HG03103 (cell line): ENCODE data around the gene RPUSD3.

Experiments used
- ATAC-seq: cut with Tn5 transposase; IDR thresholded peaks from one replicate; pipeline ENCODE4 v1.9.1; 2021; ENCODE audit warnings: low read depth; ENCODE audit not compliant: unreplicated experiment

Gene RPUSD3

DNA sequence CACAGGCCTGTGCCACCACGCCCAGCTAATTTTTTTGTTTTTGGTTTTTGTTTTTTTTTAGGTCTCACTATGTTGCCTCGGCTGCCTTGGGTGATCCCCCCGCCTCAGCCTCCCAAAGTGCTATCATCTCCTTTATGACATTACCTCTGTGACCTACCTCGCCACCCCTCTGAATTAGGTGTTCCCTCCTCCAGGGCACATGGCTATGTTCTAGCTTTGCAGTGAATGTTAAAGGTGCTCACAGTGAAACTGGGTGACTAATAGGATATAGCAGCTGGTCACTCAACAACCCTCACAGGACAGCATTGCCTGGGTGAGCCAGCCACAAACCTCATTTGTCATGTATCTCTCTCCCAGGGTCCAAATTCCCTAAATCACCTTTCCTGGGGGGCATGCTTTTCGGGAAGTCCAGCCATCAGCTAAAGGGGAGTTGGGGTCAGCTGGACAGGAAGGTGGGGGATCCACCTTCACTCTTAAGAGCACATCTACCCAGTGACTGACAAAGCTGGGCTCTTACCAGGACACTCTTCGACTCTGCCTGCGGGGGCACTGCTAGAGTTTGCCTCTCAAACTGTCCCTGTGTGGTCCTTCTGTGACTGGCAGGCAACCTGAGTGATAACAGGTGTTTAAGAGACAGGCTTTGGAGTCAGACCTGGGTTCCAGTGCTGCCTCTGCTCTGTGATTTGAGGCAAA lies 35.3 kb downstream of the RPUSD3 start:
- no peak for ATAC-seq

- no peak for ATAC-seq
Observed at GRCh38 chr3:9807981-9808344, 35.8 kb downstream of the RPUSD3 start.

- no peak for ATAC-seq
Observed at GRCh38 chr3:9806688-9807589, 36.9 kb downstream of the RPUSD3 start.

GRCh38 chr3:9806137-9806536 lies 37.7 kb downstream of the RPUSD3 start:
- no peak for ATAC-seq

GRCh38 chr3:9804996-9805395 lies 38.8 kb downstream of the RPUSD3 start:
- ATAC-seq: no peak

GRCh38 chr3:9803494-9803893 lies 40.3 kb downstream of the RPUSD3 start:
- no peak for ATAC-seq

GRCh38 chr3:9800529-9800928 lies 43.3 kb downstream of the RPUSD3 start:
- no peak for ATAC-seq

DNA sequence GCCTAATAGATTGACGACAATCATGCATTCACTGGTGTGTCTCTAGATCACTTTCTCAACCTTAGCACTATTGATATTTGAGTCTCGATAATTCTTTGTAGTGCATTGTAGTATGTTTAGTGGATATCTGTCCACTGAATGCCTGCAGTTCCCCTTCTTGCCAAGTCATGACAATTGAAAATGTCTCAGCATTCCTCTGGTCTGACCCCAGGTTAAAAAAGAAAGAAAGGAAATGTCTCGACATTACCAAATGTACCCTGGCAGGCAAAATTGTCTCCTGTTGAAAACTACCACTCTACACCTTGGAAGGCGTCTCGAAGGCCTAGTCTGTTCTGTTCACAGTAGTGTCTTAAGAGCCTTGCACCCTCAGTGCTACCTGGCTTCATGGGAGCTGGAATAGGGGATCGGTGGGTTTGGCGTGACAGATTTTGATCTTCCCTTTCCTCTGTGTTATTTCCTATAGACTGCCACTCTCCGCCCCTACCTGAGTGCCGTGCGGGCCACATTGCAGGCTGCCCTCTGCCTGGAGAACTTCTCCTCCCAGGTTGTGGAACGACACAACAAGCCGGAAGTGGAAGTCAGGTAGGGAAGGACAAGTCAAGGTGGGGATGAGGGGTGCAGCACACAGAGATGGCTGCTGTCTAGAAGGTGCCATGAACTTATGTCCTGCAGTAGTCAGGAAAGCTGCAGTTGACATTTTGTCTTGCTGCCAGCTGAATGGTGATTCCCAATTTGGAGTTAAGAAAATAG lies 46.4 kb downstream of the RPUSD3 start:
- ATAC-seq: no peak

DNA sequence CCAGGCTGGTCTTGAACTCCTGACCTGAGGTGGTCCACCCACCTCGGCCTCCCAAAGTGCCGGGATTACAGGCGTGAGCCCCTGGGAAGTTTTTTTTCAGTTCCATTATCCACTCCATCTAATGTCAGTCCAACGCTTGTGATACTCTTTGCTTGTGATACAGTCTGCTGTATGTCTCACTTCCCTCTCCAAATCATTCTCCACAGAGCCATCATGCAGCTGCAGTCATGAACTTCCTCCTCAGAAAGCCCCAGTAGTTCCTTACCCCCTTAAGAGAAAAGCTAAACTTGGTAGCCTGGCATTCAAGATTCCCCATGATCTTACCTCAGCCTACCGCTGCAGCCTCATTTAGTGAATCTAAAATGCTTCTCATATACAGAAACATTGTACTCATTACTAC lies 48.6 kb downstream of the RPUSD3 start:
- ATAC-seq: no peak

DNA sequence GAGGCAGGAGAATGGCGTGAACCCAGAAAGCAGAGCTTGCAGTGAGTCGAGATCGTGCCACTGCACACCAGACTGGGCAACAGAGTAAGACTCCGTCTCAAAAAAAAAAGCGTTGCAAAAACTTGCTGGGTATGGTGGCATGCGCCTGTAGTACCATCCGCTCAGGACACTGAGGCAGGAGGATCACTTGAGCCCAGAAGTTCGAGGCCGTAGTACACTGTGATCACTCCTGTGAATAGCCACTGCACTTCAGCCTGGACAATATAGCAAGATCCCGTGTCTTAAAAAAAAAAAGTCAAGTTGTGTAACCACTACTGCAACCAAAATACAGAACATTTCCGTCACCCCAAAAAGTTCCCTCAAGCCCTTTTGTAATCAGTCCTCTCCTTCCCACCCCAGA lies 49.4 kb downstream of the RPUSD3 start:
- no peak for ATAC-seq

DNA sequence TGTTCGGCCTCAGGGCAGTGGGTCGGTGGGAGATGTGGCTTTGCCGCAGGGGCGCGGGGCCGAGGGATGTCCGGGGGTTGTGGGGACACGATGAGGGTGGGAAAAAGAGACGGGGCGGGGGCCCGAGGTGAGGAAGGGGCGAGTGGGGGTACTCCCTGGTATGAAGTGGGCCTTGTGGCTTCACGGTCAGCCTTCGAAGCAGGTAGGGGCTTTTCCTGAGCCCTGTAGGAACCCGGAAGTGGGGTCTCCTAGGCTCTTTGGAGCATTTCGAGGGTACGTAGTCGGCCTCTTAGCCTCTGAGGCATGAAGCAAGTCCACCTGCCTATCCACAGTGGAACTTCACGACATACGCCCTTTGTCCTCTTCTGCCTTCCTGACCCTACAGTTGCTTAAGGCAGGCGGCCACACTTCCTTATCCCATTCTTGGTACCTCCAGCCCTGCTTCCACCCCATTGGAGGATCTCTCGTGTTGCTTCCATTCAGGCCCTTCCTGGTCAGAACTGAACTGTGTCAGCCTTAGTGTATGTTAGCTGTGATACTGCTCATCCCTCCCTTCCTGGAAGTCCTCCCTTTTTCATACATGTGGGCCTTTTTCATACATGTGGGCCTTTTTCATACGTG lies 50.5 kb downstream of the RPUSD3 start:
- no peak for ATAC-seq

DNA sequence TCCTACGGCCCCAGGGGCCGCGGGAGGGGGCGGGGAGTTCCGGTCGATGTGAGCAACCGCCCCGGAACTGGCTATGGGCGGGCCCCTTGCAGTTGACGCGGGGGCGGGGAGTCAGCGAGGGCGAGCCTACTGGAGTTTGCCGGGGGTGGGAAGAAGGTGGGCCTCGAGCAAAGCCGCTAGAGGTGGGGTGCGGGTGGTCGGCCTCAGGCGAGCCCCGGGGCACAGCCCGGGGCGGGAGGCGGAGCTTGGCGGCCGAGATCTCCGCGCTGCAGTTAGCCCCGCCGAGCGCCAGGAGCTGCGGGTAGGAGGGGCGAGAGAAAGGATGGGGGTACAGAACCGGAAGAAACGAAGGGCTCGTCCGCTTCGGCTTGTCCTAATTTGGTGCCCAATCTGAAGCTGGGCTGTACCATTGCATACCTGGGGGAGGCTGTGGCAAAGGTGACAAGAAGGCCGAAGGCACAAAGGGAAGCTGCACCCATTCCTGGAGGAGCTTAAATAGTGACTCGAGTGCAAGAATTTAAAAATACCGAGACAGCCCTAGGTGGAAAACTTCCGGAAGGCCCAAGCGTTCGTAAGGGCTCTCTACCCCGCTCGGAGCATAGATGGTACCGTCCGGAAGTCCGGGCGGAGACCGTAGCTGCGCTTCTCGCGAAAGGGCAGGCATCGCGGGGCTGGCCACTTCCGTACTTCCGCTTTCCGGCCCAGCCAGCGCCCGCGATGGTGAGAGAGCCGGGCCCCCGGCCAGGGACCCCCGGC lies 51.2 kb downstream of the RPUSD3 start, which contains the start of the genes ARPC4 and TADA3:
TSS of gene ARPC4 (plus strand) at position 678 of the 756 bp plus-strand sequence. CDS start at position 718, 40 bp downstream.
TSS of gene TADA3 (minus strand) at position 69 of the 756 bp plus-strand sequence. CDS start 1,007 bp downstream, outside the sequence.
- peak; percentile 74 for ATAC-seq

DNA sequence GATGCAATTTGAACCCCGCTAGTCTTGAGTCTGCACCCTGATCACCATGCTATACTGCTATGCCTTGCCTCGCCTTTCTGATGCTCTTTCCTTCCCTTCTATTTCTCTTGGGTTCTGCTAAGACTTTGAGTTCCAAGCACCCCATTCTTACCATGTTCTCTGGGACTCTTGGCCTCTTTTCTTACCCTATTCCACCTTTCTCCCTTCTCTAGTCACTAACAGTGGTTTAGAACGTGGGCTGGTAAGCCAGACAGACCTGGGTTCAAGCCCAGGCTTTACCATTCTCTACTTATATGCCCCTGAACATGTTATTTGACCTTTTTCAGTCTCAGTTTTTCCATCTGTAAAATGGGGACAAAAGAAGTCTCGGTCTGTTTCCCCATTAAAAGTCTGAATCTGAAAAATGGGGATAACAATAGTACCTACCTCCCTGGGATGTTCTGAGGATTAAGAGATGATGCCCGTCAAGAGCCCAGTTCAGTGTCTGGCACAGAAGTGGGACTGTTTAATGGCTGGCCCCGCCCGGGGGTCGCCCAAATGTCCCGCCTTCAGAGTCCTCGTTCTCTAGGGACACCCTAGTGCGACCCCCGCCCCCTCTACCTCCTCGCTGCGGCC lies 51.9 kb downstream of the RPUSD3 start:
- no peak for ATAC-seq

DNA sequence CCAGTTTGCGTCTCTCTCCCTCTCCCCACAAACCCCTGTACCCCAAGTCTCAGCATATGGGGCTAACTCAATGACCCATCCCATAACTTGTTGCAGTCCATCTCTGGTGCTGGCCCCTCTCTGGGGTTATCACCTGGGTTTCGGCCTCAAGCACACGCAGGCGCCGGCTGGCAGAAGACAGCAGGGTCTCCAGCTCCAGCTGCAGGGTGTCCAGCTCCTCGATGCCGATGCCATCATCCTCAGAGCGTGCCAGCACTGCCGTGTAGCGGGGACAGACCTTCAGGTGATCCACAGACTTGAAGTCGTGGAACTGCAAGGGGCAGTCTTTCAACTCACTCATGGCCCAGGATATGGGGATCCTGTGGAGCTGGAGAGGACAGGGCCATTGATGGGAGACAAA lies 52.7 kb downstream of the RPUSD3 start:
- no peak for ATAC-seq
